ENCODE measurements around the gene RPS27A. TPM values are rescaled to one million over a fixed set of nuclear protein-coding genes. Genes with fewer than 3 reads are reported as not detected.

The RPS27A gene
- total and polyA plus RNA-seq, 9 of the 15 experiments (the other 6 are each of a cell fraction or from before 2014, with no cell fraction given), result 1,383 to 3,282 (median 2,242) TPM

DNA sequence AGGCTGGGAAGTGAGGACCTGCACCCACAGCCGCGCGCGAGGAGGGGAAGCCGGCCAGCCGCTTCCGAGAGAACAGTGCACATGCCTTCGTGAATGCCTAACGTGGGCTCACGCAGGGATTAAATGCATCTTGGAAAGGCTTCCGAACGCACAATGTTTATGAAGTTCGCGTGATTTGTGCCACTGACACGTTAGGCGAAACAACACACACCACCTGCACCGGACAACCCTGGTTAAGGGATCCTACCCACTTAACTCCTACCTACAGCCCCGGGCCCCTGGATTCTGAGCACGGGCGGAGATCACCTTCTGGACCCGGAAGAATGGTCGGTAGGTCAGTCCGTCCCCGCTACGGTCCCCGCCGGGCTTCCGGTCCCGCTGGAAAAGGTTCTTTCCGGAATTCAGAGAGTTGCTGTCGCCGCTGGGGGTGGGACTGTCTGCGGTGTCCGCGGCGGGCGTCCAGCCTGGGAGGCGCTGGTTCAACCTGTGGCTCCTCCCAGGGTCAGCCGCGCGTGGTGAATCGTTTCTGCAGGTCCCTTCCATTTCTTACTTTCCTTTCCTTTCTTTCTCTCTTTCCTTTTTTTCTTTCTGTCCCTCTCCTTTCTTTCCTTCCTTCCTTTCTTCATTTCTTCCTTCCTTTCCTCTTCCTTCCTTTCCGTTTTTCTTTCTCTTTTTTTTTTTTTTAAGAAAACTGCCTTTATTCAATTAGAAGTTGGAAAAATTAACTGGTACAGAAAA is 36.6 kb downstream of the RPS27A start, which contains the start of gene MTIF2 (continued):
- TF ChIP-seq, protein P1, sequence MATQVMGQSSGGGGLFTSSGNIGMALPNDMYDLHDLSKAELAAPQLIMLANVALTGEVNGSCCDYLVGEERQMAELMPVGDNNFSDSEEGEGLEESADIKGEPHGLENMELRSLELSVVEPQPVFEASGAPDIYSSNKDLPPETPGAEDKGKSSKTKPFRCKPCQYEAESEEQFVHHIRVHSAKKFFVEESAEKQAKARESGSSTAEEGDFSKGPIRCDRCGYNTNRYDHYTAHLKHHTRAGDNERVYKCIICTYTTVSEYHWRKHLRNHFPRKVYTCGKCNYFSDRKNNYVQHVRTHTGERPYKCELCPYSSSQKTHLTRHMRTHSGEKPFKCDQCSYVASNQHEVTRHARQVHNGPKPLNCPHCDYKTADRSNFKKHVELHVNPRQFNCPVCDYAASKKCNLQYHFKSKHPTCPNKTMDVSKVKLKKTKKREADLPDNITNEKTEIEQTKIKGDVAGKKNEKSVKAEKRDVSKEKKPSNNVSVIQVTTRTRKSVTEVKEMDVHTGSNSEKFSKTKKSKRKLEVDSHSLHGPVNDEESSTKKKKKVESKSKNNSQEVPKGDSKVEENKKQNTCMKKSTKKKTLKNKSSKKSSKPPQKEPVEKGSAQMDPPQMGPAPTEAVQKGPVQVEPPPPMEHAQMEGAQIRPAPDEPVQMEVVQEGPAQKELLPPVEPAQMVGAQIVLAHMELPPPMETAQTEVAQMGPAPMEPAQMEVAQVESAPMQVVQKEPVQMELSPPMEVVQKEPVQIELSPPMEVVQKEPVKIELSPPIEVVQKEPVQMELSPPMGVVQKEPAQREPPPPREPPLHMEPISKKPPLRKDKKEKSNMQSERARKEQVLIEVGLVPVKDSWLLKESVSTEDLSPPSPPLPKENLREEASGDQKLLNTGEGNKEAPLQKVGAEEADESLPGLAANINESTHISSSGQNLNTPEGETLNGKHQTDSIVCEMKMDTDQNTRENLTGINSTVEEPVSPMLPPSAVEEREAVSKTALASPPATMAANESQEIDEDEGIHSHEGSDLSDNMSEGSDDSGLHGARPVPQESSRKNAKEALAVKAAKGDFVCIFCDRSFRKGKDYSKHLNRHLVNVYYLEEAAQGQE (IDR thresholded peaks at IDR 0.05; ENCODE audit: borderline replicate concordance), result no peak
- TF ChIP-seq, protein P1 (CRISPR knock-in tag; IDR thresholded peaks at IDR 0.05; ENCODE audit: low read depth), result no peak
- peak; percentile 43; the same call in 1 of the 2 replicates for TF ChIP-seq KAT8 (IDR thresholded peaks at IDR 0.05; ENCODE audit: low read depth)
- no peak for TF ChIP-seq SAFB (IDR thresholded peaks at IDR 0.05; ENCODE audit: borderline replicate concordance, low read depth, low read length)
- peak; percentile 41; the same call in 1 of the 2 replicates for TF ChIP-seq NFATC3 (IDR thresholded peaks at IDR 0.05)
- no peak for TF ChIP-seq MAFF (IDR thresholded peaks at IDR 0.05; ENCODE audit: low read length)
- TF ChIP-seq POLR2AphosphoS5 (IDR thresholded peaks at IDR 0.05; ENCODE audit: control insufficient read depth, insufficient read depth, low read depth, low read length), result peak; percentile 95
- TF ChIP-seq POU5F1 (IDR thresholded peaks at IDR 0.05; ENCODE audit: borderline replicate concordance, low read depth, low read length, partially characterized antibody), result peak; percentile 71
- TF ChIP-seq, protein P2, sequence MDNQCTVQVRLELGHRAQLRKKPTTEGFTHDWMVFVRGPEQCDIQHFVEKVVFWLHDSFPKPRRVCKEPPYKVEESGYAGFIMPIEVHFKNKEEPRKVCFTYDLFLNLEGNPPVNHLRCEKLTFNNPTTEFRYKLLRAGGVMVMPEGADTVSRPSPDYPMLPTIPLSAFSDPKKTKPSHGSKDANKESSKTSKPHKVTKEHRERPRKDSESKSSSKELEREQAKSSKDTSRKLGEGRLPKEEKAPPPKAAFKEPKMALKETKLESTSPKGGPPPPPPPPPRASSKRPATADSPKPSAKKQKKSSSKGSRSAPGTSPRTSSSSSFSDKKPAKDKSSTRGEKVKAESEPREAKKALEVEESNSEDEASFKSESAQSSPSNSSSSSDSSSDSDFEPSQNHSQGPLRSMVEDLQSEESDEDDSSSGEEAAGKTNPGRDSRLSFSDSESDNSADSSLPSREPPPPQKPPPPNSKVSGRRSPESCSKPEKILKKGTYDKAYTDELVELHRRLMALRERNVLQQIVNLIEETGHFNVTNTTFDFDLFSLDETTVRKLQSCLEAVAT (IDR thresholded peaks at IDR 0.05), result peak; percentile 89 to 93
- TF ChIP-seq, protein P3, sequence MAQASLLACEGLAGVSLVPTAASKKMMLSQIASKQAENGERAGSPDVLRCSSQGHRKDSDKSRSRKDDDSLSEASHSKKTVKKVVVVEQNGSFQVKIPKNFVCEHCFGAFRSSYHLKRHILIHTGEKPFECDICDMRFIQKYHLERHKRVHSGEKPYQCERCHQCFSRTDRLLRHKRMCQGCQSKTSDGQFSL (CRISPR knock-in tag; IDR thresholded peaks at IDR 0.05), result peak; percentile 64; the same call in 1 of the 2 replicates
- TF ChIP-seq, protein P3 (tag; IDR thresholded peaks at IDR 0.05), result no peak
- TF ChIP-seq NFYB (IDR thresholded peaks at IDR 0.05; ENCODE audit: extremely low read depth, insufficient read length), result no peak
- peak; percentile 19 for TF ChIP-seq U2AF1 (optimal IDR thresholded peaks at IDR 0.05; ENCODE audit: low read depth, low read length)
- peak; percentile 20; the same call in 1 of the 2 replicates for TF ChIP-seq ZNF316 (IDR thresholded peaks at IDR 0.05)
- TF ChIP-seq, protein P4, sequence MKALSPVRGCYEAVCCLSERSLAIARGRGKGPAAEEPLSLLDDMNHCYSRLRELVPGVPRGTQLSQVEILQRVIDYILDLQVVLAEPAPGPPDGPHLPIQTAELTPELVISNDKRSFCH (CRISPR knock-in tag; IDR thresholded peaks at IDR 0.05), result no peak
- TF ChIP-seq, protein P4 (tag; IDR thresholded peaks at IDR 0.05), result peak; percentile 55; the same call in 1 of the 2 replicates
